Aorta (tissue), 5 donors: ENCODE results near the gene GNG10. TPM values are rescaled to one million over a fixed set of nuclear protein-coding genes. Genes with fewer than 3 reads are reported as not detected.
A peak's percentile ranks its signal among the peaks of the same experiment; 100 is the strongest.

Experiments used
- ATAC-seq: fragments of 200-7000 bp; cut with Tn5 transposase; one replicate; pipeline ENCODE4 v1.9.1; 2022; ENCODE audit warnings: moderate library complexity; ENCODE audit not compliant: low FRiP score
- DNase-seq, 2 donors: peaks; one replicate each; pipeline ENCODE4 v3.0.0-alpha.2; 2020
- H3K27ac ChIP-seq, 2 donors: one replicate each; pipeline ENCODE4 v1.5.1; 2013; ENCODE audit warnings: low read length in 2 of 2, mild to moderate bottlenecking in 2 of 2, moderate library complexity in 2 of 2, control low read depth in 1 of 2, inconsistent platforms in 1 of 2, low read depth in 1 of 2
- H3K27me3 ChIP-seq, 2 donors: one replicate each; pipeline ENCODE4 v1.6.1; 2013; ENCODE audit warnings: control low read depth in 1 of 2, low read length in 1 of 2, mild to moderate bottlenecking in 1 of 2, moderate library complexity in 1 of 2; ENCODE audit not compliant: insufficient read depth in 2 of 2, control insufficient read depth in 1 of 2
- H3K36me3 ChIP-seq, 2 donors: one replicate each; pipeline ENCODE4 v1.6.1; 2013; ENCODE audit warnings: control low read depth in 1 of 2, low read length in 1 of 2, mild to moderate bottlenecking in 1 of 2; ENCODE audit not compliant: insufficient read depth in 2 of 2, control insufficient read depth in 1 of 2
- H3K4me1 ChIP-seq, 2 donors: one replicate each; pipeline ENCODE4 v1.6.1; 2013; ENCODE audit warnings: low read length in 2 of 2, control low read depth in 1 of 2, mild to moderate bottlenecking in 1 of 2, moderate library complexity in 1 of 2; ENCODE audit not compliant: insufficient read depth in 2 of 2, control insufficient read depth in 1 of 2
- H3K4me3 ChIP-seq, 2 donors: one replicate each; pipeline ENCODE4 v1.5.1; 2013; ENCODE audit warnings: low read length in 2 of 2, control low read depth in 1 of 2, mild to moderate bottlenecking in 1 of 2
- H3K9me3 ChIP-seq: one replicate; pipeline ENCODE4 v1.6.1; 2013; ENCODE audit warnings: mild to moderate bottlenecking, low read length; ENCODE audit not compliant: control insufficient read depth
- WGBS, 2 donors: extraction: QIAGEN DNeasy Blood & Tissue Kit; methylation state at CpG; one replicate each; pipeline ENCODE4 v1.1.7; 2013; 5-methylcytosine and 5-hydroxymethylcytosine counted together
- intact Hi-C, 2 donors: fragments of 100-400 bp; cut with DNase I; formaldehyde crosslinking; loops; one replicate each; pipeline versions ENCODE4 v1.14.2 to v1.15.0; 2022
- polyA plus RNA-seq, 2 donors: library from polyadenylated mRNA; stranded (reverse); fragments of 200-250 nt; gene quantifications; one replicate each; pipeline ENCODE4 v1.2.3, GENCODE V29; 2013
- total RNA-seq, 2 donors: library from RNA; stranded (reverse); fragmentation: NEBNext Ultra II Directional; extraction: Animal tissue kit (Norgen Biotek cat#: 25700); gene quantifications; one replicate each; pipeline ENCODE4 v1.2.1, GENCODE V29; 2021
- donor health status: healthy with polysubstance abuse.
- donor health status: Bipolar disorder and iron deficiency.
- donor health status: DM: no; HTN: no; CAD: no.
- donor health status: DM: no; HTN: no; CAD: no.
- donor health status: DM: yes; HTN: yes; CAD: no.

Gene GNG10
- total and polyA plus RNA-seq, 4 donors = 40.2 to 139 (median 44.9) TPM

DNA sequence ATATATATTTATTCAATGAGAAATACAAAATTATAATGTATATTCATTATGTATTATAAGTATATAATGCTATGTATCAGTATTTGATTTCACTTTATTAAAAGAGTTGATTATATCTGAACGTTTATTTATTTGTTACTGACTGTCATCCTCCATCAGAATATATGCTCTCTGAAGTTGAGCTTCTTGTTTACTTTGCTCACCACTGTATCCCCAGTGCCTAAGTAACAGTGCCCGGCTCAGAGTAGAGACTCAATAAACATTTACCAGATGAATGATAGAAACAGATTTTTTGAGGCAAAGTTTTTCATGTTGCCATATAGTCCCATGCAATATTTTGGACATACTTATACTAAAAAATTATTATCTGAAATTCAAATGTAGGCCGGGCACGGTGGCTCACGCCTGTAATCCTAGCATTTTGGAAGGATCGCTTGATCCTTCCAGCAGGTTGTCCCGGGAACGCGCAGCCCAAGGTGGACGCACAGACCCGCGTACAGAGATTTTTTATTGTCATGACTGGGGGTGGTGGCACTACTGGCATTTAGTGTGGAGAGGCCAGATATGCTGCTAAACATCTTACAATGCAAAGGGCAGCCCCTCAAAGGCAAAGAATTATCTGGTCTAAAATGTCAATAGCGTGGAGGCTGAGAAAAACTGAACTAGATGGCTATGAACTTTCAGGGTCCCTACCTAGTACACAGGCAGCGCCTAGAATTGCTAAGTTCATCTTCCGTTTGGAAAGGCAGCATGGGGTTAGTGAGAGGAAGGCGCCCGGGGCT lies 31.0 kb upstream of the GNG10 start:
- WGBS, 2 donors = 5 to 6% methylated on average over 17 of the region's 17 CpGs
- no peaks in the 10 kb centered on the region for H3K9me3 ChIP-seq
- peak; percentile 24 for ATAC-seq
- no peak overlapping the region for H3K27ac ChIP-seq
- peaks cover 3 to 10% of the 10 kb centered on the region in 2 donors for H3K4me1 ChIP-seq
- intact Hi-C loops = no loop called here
- peak overlapping the region; percentile 39 to 53 for H3K4me3 ChIP-seq
- no peaks in the 10 kb centered on the region for H3K36me3 ChIP-seq
- no peak for DNase-seq
- no peaks in the 10 kb centered on the region for H3K27me3 ChIP-seq

DNA sequence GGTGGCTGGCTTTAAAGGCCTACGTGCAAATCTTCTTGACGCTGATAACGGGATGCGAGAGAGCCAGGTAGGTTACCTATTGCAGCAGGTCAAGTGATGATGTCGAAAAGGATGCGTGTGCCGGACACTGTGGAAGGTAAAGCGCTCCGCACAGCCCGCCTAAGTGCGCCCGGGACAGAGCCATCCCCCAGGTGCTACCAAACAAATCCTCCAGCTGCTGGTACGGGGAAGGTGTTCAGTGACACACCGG lies 30.5 kb upstream of the GNG10 start:
- intact Hi-C loops = no loop called here
- H3K4me1 ChIP-seq = peaks cover 3 to 10% of the 10 kb centered on the region in 2 donors
- H3K27ac ChIP-seq = no peak overlapping the region
- no peaks in the 10 kb centered on the region for H3K27me3 ChIP-seq
- H3K36me3 ChIP-seq = no peaks in the 10 kb centered on the region
- H3K9me3 ChIP-seq = no peaks in the 10 kb centered on the region
- WGBS, 2 donors = 0% methylated on average over 14 of the region's 14 CpGs
- DNase-seq = no peak
- ATAC-seq = no peak
- H3K4me3 ChIP-seq = peak overlapping the region; percentile 39 to 53

DNA sequence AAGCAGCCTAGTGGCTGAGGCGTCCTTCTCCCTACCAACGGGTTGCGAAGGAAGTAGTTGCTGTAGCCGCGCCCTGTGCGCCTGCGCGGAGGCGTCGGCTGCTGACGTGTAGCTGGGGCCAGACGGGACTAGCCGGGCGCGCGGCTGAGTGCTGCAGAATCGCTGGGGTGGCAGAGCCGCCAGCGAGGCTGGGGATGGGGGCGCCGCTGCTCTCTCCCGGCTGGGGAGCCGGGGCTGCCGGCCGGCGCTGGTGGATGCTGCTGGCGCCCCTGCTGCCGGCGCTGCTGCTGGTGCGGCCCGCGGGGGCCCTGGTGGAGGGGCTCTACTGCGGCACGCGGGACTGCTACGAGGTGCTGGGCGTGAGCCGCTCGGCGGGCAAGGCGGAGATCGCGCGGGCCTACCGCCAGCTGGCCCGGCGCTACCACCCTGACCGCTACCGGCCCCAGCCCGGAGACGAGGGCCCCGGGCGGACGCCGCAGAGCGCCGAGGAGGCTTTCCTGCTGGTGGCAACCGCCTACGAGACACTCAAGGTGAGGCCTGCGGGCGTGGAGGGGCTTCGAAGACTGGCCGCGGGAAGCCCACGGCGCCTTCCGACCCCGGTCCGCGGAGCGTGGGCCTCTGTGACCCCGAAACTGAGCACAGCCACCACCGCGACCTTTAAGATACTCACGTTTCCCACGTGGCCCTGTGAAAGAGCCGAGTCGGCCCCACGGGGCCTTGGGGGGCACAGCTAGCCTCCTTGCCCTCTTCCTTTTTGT lies 30.0 kb upstream of the GNG10 start, which contains the start of gene DNAJC25:
Gene DNAJC25, plus strand, starts transcription at position 121 of the 758 bp plus-strand sequence. Its CDS starts 74 bp downstream, at position 195.
- no peaks in the 10 kb centered on the region for H3K27me3 ChIP-seq
- H3K36me3 ChIP-seq = no peaks in the 10 kb centered on the region
- H3K4me1 ChIP-seq = peaks cover 3 to 10% of the 10 kb centered on the region in 2 donors
- intact Hi-C loops = no loop called here
- DNase-seq (peak; percentile 98), ATAC-seq (peak; percentile 100)
- H3K4me3 ChIP-seq = peak within 1 kb of the TSS; percentile 62 to 93
- WGBS, 2 donors = 0% methylated on average over 63 to 79 of the region's 79 CpGs
- H3K27ac ChIP-seq = peak within 1 kb of the TSS; percentile 4 to 14
- H3K9me3 ChIP-seq = no peaks in the 10 kb centered on the region

DNA sequence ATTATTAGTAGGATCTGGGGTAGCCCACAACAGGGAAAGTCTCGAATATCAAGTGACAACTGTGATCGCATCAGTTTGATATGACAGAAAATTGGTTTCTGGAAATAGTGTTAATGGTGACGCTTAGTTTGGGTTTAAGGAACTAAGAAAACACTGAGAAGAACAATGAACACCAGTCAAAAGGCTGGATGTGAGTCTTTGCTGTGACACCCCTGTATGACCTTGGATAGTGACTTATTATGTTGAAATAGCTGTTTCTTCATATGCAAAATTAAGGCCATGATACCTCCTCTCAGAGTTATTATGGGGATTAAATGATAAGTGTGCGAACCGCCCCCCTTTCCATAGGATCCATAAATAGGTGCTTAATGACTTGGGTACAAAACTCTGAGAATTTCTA lies 29.3 kb upstream of the GNG10 start:
- H3K27me3 ChIP-seq = no peaks in the 10 kb centered on the region
- no peak overlapping the region for H3K27ac ChIP-seq
- DNase-seq (no peak), ATAC-seq (no peak)
- 31 to 35% methylated on average over 5 of the region's 5 CpGs for WGBS, 2 donors
- intact Hi-C loops = no loop called here
- H3K9me3 ChIP-seq = no peaks in the 10 kb centered on the region
- H3K36me3 ChIP-seq = no peaks in the 10 kb centered on the region
- H3K4me1 ChIP-seq = peaks cover 3 to 10% of the 10 kb centered on the region in 2 donors
- peak overlapping the region; percentile 62 to 93 for H3K4me3 ChIP-seq

DNA sequence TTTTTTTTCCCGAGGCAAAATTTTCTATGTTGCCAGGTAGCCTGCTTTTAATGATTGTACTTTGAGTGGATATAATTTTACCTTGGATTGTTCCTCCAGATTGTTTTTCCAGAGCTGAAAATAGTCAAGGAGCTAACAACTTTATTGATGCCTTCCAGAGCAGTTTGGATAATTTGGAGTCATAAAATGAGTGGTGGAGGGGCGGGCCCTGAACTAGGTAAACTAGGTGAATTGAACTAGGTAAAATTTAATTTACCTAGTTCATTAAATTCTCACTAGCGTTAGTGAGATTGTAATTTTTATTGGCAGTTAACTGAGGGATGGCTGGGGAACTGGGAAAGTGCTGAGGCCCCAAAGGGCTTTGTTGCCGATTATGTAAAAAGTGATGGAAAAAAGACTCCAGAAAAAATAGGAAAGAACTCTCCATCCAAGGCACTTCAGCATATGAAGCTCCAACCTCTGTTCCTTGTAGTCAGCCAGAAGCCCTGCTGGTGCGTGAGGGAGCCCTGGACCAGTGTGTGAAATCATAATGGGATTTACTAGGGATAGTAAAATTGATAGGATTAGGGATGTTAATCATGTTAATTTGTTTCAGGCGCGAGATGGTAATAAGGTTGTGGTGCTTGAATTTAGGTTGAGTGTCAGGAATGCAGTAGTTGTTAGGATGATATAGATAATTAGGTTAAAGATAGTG lies 28.6 kb upstream of the GNG10 start:
- DNase-seq (no peak), ATAC-seq (no peak)
- H3K36me3 ChIP-seq = no peaks in the 10 kb centered on the region
- no peaks in the 10 kb centered on the region for H3K9me3 ChIP-seq
- 61 to 75% methylated on average over 7 of the region's 7 CpGs for WGBS, 2 donors
- intact Hi-C loops = no loop called here
- H3K4me1 ChIP-seq = peaks cover 3 to 10% of the 10 kb centered on the region in 2 donors
- peak overlapping the region in 1 of 2 donors; percentile 5 for H3K4me3 ChIP-seq
- no peak overlapping the region for H3K27ac ChIP-seq
- H3K27me3 ChIP-seq = no peaks in the 10 kb centered on the region

DNA sequence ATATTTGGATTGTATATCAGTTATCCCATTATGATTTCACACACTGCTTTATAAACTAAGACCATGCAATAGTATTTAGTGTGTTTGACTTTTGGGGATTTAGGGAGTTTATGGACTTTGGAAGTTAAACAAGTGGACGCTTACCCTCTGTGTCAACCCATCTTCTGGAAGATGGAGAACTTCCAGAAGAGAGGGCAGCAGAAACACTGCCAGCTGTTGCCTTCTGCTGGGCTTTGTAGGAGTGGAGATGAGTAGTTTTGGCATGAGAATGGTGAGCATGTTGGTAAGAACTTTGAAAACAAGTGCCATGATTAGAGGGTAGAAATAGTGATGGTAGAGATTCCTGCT lies 28.0 kb upstream of the GNG10 start:
- WGBS, 2 donors = 68 to 82% methylated on average over 1 of the region's 1 CpG
- Histone ChIP-seq H3K36me3 (no peaks in the 10 kb centered on the region), H3K4me3 (no peak overlapping the region), H3K27ac (no peak overlapping the region), H3K4me1 (peaks cover 3 to 10% of the 10 kb centered on the region in 2 donors), H3K27me3 (no peaks in the 10 kb centered on the region), H3K9me3 (no peaks in the 10 kb centered on the region)
- intact Hi-C loops = no loop called here
- no peak for DNase-seq
- ATAC-seq = no peak

DNA sequence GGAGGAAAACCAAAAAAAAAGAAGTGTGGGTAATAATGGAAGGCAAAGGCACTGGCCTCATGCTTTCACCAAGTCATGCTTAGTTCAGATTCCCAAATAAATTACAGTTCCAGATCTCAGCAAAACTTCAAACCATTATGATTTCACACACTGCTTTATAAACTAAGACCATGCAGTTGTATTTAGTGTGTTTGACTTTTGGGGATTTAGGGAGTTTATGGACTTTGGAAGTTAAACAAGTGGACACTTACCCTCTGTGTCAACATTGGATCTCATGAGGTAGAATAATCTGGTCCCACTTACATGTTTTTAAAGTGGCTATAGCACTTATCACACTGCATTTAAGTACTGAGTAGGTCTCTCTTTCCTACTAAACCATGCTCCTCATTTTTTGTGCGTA lies 26.5 kb upstream of the GNG10 start:
- DNase-seq (no peak), ATAC-seq (no peak)
- Histone ChIP-seq H3K27ac (no peak overlapping the region), H3K9me3 (no peaks in the 10 kb centered on the region), H3K4me1 (peaks cover 3 to 10% of the 10 kb centered on the region in 2 donors), H3K27me3 (no peaks in the 10 kb centered on the region), H3K4me3 (no peak overlapping the region), H3K36me3 (no peaks in the 10 kb centered on the region)
- intact Hi-C loops = no loop called here
- 68 to 80% methylated on average over 1 of the region's 1 CpG for WGBS, 2 donors

DNA sequence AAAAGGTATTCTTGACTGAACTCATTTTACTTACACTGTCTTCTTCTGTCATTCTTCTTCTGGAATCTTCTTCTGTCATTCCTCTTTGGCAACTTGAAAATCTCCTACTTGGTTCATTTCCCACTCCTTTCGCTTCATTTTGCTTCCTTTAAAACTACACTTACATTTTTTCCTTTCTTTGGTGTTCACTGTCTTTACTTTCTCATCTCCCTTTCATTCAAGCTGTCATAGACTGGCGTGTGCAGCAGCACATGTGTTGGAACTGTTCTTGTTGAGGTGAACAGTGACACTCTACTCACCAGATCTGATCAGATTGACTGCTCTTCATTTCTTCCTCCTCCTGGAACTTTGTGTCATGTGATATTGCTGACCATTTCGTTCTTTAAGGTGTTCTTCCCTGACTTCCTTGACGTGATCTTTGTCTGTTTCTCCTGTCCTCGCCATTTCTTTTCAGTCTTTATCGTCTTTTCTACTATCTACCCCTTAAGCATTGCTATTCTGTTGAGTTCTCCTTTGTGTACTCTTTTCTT lies 23.9 kb upstream of the GNG10 start:
- H3K4me1 ChIP-seq = peaks cover 3 to 5% of the 10 kb centered on the region in 2 donors
- H3K36me3 ChIP-seq = no peaks in the 10 kb centered on the region
- no peak overlapping the region for H3K27ac ChIP-seq
- no peaks in the 10 kb centered on the region for H3K27me3 ChIP-seq
- intact Hi-C loops = no loop called here
- H3K9me3 ChIP-seq = no peaks in the 10 kb centered on the region
- ATAC-seq = no peak
- 88% methylated on average over 6 of the region's 6 CpGs for WGBS, 2 donors
- H3K4me3 ChIP-seq = no peak overlapping the region
- DNase-seq = no peak
